GM12865 (cell line): ENCODE results near the gene MAGI3.

ENCODE experiments used
- DNase-seq: peaks from one replicate; pipeline ENCODE4 v3.0.0; 2010; ENCODE audit warnings: low read depth
- H3K4me3 ChIP-seq: 2 replicates; pipeline ENCODE4 v1.5.1; 2011; ENCODE audit warnings: mild to moderate bottlenecking, low read depth, low read length, control low read depth
- CTCF ChIP-seq: IDR thresholded peaks from 2 replicates; pipeline ENCODE4 v1.5.1; 2011; ENCODE audit warnings: low read length, control low read depth, low read depth, inconsistent platforms; ENCODE audit not compliant: insufficient read depth; ENCODE audit errors: missing control alignments

The MAGI3 gene

GRCh38 chr1:113389953-113390834 lies at the start of gene MAGI3:
MAGI3 (plus strand) TSS chr1:113390515; CDS start chr1:113391034, 519 bp downstream.
- peak within 1 kb of the TSS; percentile 96 for H3K4me3 ChIP-seq
- no peak for TF ChIP-seq CTCF
- DNase-seq, result peak; percentile 96

DNA sequence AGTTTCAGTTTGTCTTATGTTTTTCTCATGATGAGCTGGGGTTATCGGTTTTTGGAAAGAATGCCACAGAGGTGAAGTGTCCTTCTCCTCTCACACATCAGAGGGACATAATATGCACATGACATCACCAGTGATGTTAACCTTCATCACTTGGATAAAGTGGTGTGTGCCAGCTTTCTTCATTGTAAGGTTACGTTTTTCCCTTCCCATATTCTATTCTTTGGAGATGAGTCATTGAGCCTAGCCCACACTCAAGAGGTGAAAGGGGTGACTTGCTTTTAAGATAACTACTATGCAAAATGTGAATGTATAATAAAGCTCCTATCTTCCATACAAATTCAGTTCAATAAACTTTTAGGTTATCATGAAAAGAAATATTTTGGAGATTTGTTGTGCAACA lies 36.7 kb upstream of the MAGI3 start:
- TF ChIP-seq CTCF, result no peak
- H3K4me3 ChIP-seq, result no peak overlapping the region
- DNase-seq, result no peak

DNA sequence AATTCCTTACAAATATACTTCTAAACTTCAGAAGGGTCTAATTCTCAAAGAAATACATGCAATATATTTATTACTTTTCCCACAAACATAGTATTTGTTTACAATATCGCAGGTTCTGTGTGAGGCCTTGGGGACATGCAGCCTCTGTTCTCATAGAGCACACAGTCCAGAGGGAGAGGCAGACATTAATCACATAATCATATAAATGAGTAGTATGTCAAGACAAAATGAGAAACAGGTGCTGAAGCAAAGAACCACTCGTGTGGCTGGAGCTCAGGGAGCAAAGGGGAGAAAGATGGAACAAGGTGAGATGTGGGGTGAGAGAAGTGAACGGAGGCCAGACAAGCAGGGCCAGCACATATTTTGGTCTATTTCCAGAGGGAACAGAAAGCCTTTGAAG lies 26.4 kb upstream of the MAGI3 start:
- no peak overlapping the region for H3K4me3 ChIP-seq
- no peak for TF ChIP-seq CTCF

GRCh38 chr1:113369040-113369439 lies 21.3 kb upstream of the MAGI3 start:
- H3K4me3 ChIP-seq, result no peak overlapping the region
- peak; percentile 5 for DNase-seq
- no peak for TF ChIP-seq CTCF

More for the DNA sequence above, 26.4 kb upstream of the MAGI3 start:
- DNase-seq, result no peak

DNA sequence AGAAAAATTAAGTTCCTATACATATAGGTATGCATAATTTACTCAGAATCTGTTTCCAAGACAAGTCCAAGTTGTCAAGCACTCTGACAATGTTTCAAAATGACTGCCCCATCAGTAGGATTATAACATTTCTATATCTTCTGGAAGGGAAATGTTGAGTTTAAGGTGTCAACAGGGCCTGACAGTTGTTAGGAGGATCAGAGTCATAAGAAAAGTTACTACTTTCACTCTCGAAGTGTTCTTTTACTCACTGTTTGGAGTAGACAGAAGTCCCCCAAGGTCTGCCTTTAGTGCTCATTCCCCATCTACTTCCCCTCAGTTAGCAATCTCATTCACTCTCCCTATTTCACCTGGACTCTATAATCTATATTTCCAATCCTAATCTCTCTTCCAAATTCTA lies 20.6 kb upstream of the MAGI3 start:
- H3K4me3 ChIP-seq, result no peak overlapping the region
- DNase-seq, result peak; percentile 47
- TF ChIP-seq CTCF, result no peak

- TF ChIP-seq CTCF, result no peak
- no peak for DNase-seq
- no peak overlapping the region for H3K4me3 ChIP-seq
Measured at GRCh38 chr1:113370868-113371267, 19.4 kb upstream of the MAGI3 start.
